GM19023 (cell line): ENCODE data around the gene SLC12A3.
"Not testable (repeated sequence)": the region's sequence is repeated elsewhere in the genome, so short reads cannot be mapped to it uniquely, and the experiment has no call there.

Experiments used
- ATAC-seq: cut with Tn5 transposase; IDR thresholded peaks from one replicate; pipeline ENCODE4 v1.9.1; 2021; ENCODE audit warnings: mild to moderate bottlenecking, moderate library complexity; ENCODE audit not compliant: unreplicated experiment

The SLC12A3 gene

GRCh38 chr16:56918467-56919012, 53.5 kb downstream of the SLC12A3 start:
- ATAC-seq: no peak

GRCh38 chr16:56919099-56919800, 54.2 kb downstream of the SLC12A3 start:
- no peak for ATAC-seq

GRCh38 chr16:56921571-56921970, 56.6 kb downstream of the SLC12A3 start:
- ATAC-seq: no peak

- ATAC-seq: no peak
These were observed 58.6 kb downstream of the SLC12A3 start for GRCh38 chr16:56923481-56924091.

- ATAC-seq: no peak
These were observed 62.5 kb downstream of the SLC12A3 start for GRCh38 chr16:56927471-56927870.

- no peak for ATAC-seq
These were observed 64.6 kb downstream of the SLC12A3 start for GRCh38 chr16:56929639-56930038.

GRCh38 chr16:56930486-56931270, 65.7 kb downstream of the SLC12A3 start:
- no peak for ATAC-seq

- peak; percentile 38 for ATAC-seq
These were observed 66.4 kb downstream of the SLC12A3 start for GRCh38 chr16:56931271-56931891.

- ATAC-seq: peak; percentile 89
These were observed 67.1 kb downstream of the SLC12A3 start, which contains the start of gene HERPUD1 for GRCh38 chr16:56931892-56932720. TSS of gene HERPUD1 (plus strand) at chr16:56932142. CDS start at chr16:56932245, 103 bp downstream.

- no peak for ATAC-seq
These were observed 68.0 kb downstream of the SLC12A3 start for GRCh38 chr16:56932721-56933619.

GRCh38 chr16:56933828-56934598, 69.0 kb downstream of the SLC12A3 start:
- ATAC-seq: no peak

GRCh38 chr16:56934599-56935145, 69.7 kb downstream of the SLC12A3 start:
- not testable (repeated sequence) for ATAC-seq

- no peak for ATAC-seq
These were observed 70.2 kb downstream of the SLC12A3 start for GRCh38 chr16:56935201-56935600.

GRCh38 chr16:56936491-56936890, 71.5 kb downstream of the SLC12A3 start:
- no peak for ATAC-seq

- no peak for ATAC-seq
These were observed 71.9 kb downstream of the SLC12A3 start for GRCh38 chr16:56936950-56937349.

GRCh38 chr16:56938664-56939513, 73.9 kb downstream of the SLC12A3 start:
- no peak for ATAC-seq

GRCh38 chr16:56939801-56940200, 74.8 kb downstream of the SLC12A3 start:
- ATAC-seq: no peak
